SJSA1 (cell line): ENCODE measurements around the gene ATPAF1. TPM values are rescaled to one million over a fixed set of nuclear protein-coding genes. Genes with fewer than 3 reads are reported as not detected.

Experiments used
- DNase-seq, 2 experiments: peaks; one replicate each; pipeline ENCODE4 v3.0.0-alpha.2; 2015 to 2020; ENCODE audit warnings: low spot score in 2 of 2, low read depth in 1 of 2
- H3K27ac ChIP-seq: fragments of 250-450 bp; sonication (Bioruptor Pico); 2 replicates; pipeline ENCODE4 v1.5.1; 2020; ENCODE audit warnings: mild to moderate bottlenecking, moderate library complexity
- H3K27me3 ChIP-seq: fragments of 250-450 bp; sonication (Bioruptor Pico); replicated peaks from 2 replicates; pipeline ENCODE4 v1.5.1; 2020; ENCODE audit warnings: mild to moderate bottlenecking, moderate library complexity
- H3K36me3 ChIP-seq: fragments of 250-450 bp; sonication (Bioruptor Pico); 2 replicates; pipeline ENCODE4 v1.5.1; 2020; ENCODE audit warnings: mild to moderate bottlenecking
- H3K4me1 ChIP-seq: fragments of 250-450 bp; sonication (Bioruptor Pico); replicated peaks from 2 replicates; pipeline ENCODE4 v1.6.1; 2021; ENCODE audit warnings: mild to moderate bottlenecking
- H3K4me3 ChIP-seq: fragments of 250-450 bp; sonication (Bioruptor Pico); 2 replicates; pipeline ENCODE4 v1.5.1; 2020; ENCODE audit warnings: mild to moderate bottlenecking
- H3K9me3 ChIP-seq: fragments of 250-450 bp; sonication (Bioruptor Pico); replicated peaks from 2 replicates; pipeline ENCODE4 v1.5.1; 2020; ENCODE audit warnings: mild to moderate bottlenecking
- total RNA-seq: library from RNA; depleted of rRNA; stranded (reverse); fragments of >200 nt; shearing (Covaris generic); gene quantifications from 2 replicates; pipeline ENCODE4 v1.2.3, GENCODE V29; 2014

Gene ATPAF1
- total RNA-seq, 1 experiment from 2014 or later = 63.2 TPM

DNA sequence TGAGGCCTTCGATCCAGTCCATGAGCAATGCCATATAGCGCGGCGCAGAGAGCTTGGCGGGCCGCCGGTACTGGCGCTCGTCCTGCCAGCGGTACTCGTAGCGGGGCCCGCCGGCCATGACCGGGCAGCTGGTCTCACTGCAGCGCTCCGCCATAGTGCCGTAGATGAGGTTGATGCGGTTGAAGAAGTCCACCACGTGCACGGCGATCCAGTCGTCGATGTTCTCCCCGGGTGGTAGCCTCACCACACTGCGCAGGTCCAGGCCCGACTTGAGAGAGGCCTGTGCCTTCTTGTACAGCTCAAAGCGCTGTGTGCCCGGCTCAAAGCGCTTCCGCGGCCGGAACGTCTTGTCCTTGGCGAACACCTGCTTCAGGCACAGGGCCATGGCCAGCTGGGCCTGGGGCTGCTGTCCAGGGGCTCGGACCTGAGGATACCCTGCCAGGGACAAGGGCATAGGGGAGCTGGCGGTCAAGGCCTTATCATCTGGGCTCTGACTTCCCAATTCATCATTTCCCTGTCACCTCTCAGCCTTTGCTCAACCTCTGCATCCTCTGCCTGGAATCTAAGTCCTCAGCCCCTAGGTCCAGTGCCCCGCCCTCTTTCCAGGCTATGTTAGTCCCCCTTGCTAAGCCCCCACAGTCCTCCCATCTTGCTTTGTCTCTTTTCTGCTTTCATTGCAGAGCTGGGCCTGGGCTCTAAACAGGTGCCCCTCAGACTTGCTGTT lies 55.1 kb downstream of the ATPAF1 start:
- peaks cover 26% of the 10 kb centered on the region for H3K4me1 ChIP-seq
- no peaks in the 10 kb centered on the region for H3K9me3 ChIP-seq
- H3K27ac ChIP-seq = no peak overlapping the region
- H3K4me3 ChIP-seq = no peak overlapping the region
- H3K36me3 ChIP-seq = peaks cover 28% of the 10 kb centered on the region
- no peak for DNase-seq
- no peaks in the 10 kb centered on the region for H3K27me3 ChIP-seq

DNA sequence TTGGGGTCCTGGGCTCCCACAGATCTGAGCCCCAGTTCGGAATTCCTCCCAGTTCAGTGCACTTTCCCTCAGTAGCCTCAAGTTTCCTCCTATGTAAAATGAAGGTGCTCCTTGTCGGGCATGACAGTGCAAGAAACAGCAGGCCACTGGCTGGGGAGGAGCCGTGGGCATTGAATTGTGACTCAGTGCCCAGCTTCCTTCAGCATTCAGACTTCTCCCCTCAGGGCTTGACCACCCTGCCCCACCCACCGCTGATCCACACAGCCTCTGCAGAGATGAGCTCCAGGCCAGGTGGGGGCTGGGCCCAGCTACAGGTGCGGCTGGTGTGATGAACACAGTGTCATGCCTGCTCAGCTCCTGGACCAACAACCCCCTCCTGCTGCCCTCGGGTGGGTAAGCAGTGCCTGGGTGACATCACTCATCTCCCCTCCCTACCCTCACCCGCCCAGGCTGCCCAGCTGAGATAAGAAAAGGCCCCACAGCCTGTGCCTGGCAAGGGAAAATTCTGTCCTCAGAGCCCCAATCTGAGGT lies 56.4 kb downstream of the ATPAF1 start:
- H3K4me1 ChIP-seq = peaks cover 18% of the 10 kb centered on the region
- DNase-seq = peak; percentile 20 to 67
- H3K27ac ChIP-seq = peak overlapping the region; percentile 58
- H3K9me3 ChIP-seq = no peaks in the 10 kb centered on the region
- H3K27me3 ChIP-seq = no peaks in the 10 kb centered on the region
- peaks cover 31% of the 10 kb centered on the region for H3K36me3 ChIP-seq
- H3K4me3 ChIP-seq = no peak overlapping the region

DNA sequence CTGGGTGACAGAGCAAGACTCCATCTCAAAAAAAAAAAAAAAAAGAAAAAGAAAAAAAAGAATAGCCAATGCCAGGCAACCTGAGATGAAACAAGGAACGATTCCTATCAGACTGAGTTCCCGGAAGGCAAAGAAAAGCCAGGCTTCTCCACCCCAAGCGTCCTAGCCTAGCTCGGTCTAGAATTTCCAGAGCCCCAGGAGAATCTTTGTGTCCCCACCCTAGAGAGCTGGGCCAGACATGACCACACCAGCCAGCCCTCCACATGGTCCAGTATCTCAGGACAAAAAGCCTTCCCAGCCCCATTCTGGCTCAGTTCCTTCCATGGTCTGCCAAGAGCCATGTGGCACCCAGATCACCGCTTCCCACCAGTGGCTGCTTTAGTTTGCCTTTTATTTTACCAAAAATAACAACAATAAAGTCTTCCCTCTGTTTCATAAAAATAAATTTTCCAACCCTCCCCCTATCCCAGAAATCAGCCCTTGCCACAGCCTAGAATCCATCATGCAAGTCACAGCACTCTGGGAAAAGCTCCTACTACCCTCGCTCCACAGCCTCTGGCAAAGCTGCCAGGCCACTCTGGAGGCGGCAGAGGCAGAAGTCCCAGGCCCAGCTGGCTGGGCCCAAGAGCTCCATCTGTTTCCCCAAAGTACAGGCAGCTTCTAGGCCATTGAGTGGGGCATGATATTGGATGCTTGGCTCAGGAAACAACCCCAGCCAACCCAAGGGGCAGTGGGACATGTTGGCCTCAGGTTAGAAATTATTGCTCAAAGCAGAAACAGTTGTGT lies 60.6 kb downstream of the ATPAF1 start:
- Histone ChIP-seq H3K4me3 (no peak overlapping the region), H3K9me3 (no peaks in the 10 kb centered on the region), H3K27me3 (no peaks in the 10 kb centered on the region), H3K27ac (no peak overlapping the region), H3K4me1 (peaks cover 18% of the 10 kb centered on the region), H3K36me3 (peaks cover 27% of the 10 kb centered on the region)
- no peak for DNase-seq

DNA sequence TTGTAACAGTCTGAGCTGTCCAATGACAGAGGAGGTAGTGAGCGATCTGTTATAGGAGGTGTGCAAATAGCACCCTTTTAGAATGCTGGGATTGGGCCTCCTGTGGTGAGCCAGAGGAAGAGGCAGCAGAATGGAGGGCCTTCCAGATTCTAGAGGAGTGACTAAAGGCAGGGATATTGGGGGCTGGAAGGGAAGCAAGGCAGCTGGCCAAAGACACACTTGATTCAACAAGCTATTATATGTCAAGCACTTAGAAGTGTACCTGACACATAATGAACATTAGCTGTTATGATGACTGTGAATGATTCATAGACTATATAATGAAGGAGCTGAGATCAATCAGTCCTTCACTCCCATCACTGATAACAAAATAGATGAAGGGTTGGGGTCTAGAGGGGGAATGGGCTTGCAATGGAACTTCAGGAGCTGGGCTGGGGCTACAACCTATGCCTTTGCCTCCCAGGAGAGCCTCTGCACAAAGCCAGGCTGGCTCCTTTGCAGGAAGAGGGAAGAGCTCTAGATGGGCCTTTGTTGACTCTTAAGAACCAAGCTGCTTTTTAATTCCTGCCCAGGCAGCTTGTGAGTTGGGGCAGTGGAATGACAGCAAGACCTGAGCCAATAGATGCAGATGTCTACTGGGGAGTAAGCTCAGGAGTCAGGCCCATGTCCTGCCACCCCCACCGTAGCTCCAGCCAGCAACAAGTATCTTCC lies 61.8 kb downstream of the ATPAF1 start:
- no peak overlapping the region for H3K27ac ChIP-seq
- H3K36me3 ChIP-seq = peaks cover 22% of the 10 kb centered on the region
- no peaks in the 10 kb centered on the region for H3K27me3 ChIP-seq
- H3K4me3 ChIP-seq = no peak overlapping the region
- no peak for DNase-seq
- H3K4me1 ChIP-seq = peaks cover 10% of the 10 kb centered on the region
- no peaks in the 10 kb centered on the region for H3K9me3 ChIP-seq

DNA sequence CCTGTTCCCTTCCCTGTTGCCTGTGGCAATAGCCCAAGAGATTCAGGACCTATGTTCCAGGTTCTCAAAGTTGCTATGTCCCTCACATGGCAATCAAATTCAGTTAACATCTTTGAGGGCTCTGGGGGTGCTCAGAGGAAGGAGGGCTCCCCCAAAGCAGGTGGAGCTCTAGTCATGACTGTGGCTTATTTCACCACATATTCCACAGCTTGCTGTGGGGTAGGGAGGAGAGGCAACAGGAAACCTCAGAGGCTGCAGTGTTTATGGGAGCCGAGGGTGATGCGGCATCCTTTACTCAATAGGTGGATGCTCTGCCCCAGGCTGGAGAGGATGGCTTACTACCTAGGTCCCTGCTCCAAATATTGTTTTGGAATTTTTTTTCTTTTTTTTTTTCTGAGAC lies 62.9 kb downstream of the ATPAF1 start:
- Histone ChIP-seq H3K9me3 (no peaks in the 10 kb centered on the region), H3K4me3 (no peak overlapping the region)

DNA sequence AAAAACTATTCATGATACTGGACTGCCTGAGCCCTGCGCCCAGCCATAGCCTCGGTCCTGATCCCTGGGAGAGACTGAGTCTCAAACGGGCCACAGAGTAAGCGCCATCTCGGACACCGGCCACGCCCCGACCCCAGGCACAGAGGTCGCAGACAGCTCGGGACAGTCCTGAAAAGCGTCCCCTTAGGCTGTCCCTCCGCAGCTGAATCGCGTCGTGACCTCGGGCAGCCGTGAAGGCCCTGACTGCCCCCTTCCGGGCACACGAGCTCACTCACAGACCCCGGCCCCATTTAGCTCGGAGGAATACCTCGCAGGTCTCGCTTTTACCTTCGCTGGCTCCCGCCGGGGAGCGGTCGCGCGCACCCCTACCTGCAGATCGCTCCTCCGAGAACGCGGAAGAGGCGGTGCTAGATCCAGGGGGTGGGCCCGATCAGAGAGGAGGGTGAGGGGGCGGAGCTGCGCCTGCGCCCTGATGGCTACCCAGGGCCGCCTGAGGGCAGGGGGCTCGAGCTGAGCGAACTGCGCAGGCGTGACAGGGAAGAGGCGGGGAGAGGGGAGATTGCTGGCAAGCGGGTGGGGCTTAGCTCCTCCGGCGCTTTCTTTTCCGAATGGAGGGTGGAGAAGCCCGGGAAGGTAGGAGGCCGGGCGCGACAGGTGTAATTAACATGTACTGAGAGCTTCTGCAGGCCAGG lies 64.2 kb downstream of the ATPAF1 start, which contains the start of gene MKNK1:
Gene MKNK1, minus strand, starts transcription at position 411 of the 692 bp plus-strand sequence. CDS start 20,941 bp downstream, outside the sequence.
- Histone ChIP-seq H3K36me3 (peaks cover 15% of the 10 kb centered on the region), H3K4me1 (peaks cover 14% of the 10 kb centered on the region), H3K9me3 (no peaks in the 10 kb centered on the region), H3K27me3 (no peaks in the 10 kb centered on the region), H3K4me3 (peak within 1 kb of the TSS; percentile 79), H3K27ac (no peak within 1 kb of the TSS)
- peak; percentile 95 to 96 for DNase-seq

More for the DNA sequence above, 62.9 kb downstream of the ATPAF1 start:
- Histone ChIP-seq H3K36me3 (peaks cover 22% of the 10 kb centered on the region), H3K27ac (no peak overlapping the region), H3K27me3 (no peaks in the 10 kb centered on the region), H3K4me1 (peaks cover 10% of the 10 kb centered on the region)
- DNase-seq = no peak

DNA sequence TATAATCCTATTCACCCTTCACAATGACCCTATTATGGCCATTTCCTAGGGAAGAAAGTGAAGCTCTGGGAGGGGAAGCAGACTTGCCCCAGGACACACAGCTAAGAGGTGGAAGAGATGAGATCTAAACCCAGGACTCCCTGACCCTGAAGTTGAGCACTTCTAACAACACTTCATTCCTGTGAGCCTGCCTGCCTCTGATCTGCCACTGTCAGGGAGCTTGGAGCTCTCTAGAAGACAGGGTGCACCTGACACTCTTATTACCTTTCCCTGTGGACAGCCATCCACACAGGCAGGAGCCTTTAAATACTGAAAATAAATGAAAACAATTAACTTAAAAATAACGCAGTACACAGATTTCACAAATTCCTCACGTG lies 64.7 kb downstream of the ATPAF1 start:
- Histone ChIP-seq H3K27me3 (no peaks in the 10 kb centered on the region), H3K4me1 (peaks cover 14% of the 10 kb centered on the region), H3K36me3 (peaks cover 10% of the 10 kb centered on the region), H3K27ac (no peak overlapping the region), H3K4me3 (peak overlapping the region; percentile 79), H3K9me3 (no peaks in the 10 kb centered on the region)
- DNase-seq = peak in 1 of 2 experiments; percentile 13

DNA sequence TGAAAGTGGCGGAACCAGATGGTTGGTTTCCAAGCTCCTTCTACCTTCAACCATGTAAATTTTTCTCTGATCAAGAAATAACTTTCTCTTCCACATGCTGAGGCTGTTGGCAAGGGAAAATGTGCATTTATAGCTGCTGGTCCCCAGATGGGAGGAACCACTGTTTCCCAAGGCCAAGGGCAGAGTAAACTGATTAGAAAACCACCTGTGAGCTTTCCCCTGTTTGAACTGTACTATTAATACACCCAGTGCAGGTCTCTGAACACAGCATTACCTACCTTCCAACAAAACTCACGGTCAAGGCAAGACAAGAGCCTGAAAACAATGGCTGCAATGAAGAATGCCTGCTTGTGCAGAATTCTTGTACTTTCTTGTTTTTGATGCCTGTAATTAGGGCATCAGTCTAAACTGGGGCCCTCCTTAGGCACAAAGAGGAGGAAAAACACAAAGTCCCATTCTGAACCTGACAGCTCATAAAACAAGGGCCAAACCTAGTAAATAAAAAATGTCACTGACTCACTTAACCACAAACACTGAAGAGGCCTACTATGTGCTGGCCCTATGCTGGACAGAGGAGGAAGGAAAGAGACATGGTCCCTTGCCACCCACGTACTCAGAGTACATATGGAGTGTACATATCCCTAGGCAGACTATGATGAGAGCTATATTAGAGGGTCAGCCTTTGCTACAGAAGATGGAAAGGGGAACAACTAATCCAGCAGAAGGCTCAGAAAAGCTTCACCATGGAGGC lies 66.7 kb downstream of the ATPAF1 start:
- DNase-seq = no peak
- H3K4me3 ChIP-seq = no peak overlapping the region

DNA sequence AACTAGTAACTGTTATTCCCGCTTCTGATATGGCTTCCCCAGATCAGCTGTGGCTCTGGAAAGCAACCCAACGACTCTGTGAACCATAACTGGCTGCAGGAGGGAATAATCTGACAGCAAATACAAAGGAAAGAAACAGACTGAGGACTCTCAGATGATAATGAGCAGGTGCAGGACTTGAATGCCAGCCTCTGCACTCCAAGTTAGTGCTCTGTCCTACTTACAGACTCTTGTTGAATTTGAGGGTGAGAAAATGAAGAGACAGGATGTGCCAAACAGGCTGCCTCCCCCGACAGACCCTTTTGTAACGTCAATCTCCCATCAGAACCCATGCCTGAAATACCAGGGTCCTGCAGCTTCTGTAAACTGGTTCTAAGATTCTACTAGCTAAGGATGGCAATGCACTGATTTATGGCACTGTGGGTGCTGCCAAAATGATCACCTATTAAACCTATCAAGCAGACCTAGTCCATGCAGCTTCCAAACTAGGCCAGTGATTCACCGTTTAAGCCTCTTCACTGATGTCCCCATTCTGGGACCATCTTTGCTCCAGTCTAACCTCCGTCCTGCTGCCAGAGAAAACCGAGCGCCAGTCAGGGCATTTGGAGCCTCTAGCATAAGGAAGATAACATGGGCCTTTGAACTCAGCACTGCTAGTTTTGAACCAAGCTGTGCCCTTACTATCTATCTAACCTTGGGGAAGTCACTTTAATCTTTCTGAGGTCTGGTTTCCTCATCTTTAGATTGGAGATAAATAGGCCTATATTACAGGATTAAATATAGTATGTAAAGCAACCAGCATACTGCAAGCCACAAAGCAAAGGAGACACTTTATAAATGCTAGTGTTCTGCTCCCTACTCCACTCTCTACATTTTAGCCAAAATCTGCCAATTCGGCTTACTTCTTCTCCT lies 68.8 kb downstream of the ATPAF1 start:
- peaks cover 14% of the 10 kb centered on the region for H3K4me1 ChIP-seq
- H3K9me3 ChIP-seq = no peaks in the 10 kb centered on the region
- peaks cover 6% of the 10 kb centered on the region; the same call in 1 of the 2 replicates for H3K36me3 ChIP-seq
- no peak overlapping the region for H3K27ac ChIP-seq
- DNase-seq = no peak
- H3K27me3 ChIP-seq = no peaks in the 10 kb centered on the region
- H3K4me3 ChIP-seq = no peak overlapping the region

More for the DNA sequence above, 66.7 kb downstream of the ATPAF1 start:
- peaks cover 5% of the 10 kb centered on the region; the same call in 1 of the 2 replicates for H3K36me3 ChIP-seq
- H3K27ac ChIP-seq = no peak overlapping the region
- H3K27me3 ChIP-seq = no peaks in the 10 kb centered on the region
- H3K4me1 ChIP-seq = peaks cover 14% of the 10 kb centered on the region
- no peaks in the 10 kb centered on the region for H3K9me3 ChIP-seq

DNA sequence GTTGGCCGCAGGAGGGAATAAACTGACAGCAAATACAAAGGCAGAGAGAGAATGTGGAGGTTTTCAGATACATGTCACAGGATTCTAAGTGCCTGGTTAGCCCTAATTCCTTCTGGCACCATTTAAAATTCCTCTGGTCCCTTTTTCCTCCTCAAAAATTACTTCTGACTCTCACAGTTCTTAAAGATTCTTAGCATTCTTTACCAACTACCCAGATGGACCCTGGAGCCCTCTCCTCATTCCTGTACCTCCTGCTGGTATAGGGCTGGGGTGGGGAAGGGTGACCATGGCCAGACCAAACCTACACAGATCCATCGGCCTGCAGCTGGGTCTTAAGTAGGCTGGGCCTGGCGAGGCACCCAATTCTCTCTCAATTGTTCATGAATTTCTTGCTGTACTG lies 71.3 kb downstream of the ATPAF1 start:
- no peak for DNase-seq
- peaks cover 6% of the 10 kb centered on the region for H3K4me1 ChIP-seq
- H3K9me3 ChIP-seq = no peaks in the 10 kb centered on the region
- H3K36me3 ChIP-seq = peaks cover 26% of the 10 kb centered on the region
- no peak overlapping the region for H3K27ac ChIP-seq
- no peak overlapping the region for H3K4me3 ChIP-seq
- H3K27me3 ChIP-seq = no peaks in the 10 kb centered on the region

DNA sequence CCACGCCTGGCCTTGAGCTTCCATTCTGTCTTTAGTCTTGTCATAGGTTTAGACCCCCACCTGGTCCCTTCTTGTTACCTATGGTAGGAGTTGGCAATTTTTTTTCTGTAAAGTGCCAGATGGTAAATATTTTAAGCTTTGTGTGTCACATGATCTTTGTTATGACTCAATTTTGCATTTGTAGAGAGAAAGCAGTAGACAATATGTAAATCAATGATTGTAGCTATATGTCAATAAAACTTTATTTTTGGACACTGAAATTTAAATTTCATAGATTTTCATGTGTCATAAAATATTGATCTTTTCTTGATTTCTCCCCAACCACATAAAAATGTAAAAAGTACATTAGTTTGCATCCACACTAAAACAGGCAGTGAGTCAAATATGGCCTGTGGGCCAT lies 72.1 kb downstream of the ATPAF1 start:
- Histone ChIP-seq H3K27ac (no peak overlapping the region), H3K9me3 (no peaks in the 10 kb centered on the region), H3K27me3 (no peaks in the 10 kb centered on the region), H3K4me1 (peaks cover 6% of the 10 kb centered on the region), H3K4me3 (no peak overlapping the region), H3K36me3 (peaks cover 29% of the 10 kb centered on the region)
- no peak for DNase-seq

DNA sequence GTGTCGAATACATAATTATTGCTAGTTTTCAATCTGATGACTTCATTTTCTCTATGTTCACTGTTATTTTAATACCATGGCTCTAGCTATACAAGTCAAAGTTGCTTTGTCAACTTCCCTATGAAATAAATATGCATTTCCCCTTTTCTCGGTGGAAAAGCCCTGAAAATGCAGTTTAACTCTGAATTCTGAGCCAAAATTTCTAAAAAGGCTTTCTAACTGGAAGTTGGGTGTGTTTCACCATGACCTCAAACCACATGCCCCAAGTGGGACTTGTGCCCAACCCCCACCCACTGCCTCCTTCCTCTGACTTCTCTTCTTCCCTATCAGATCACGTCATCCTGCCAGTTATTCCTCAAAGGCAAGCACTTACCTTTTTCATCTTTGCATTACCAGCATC lies 73.0 kb downstream of the ATPAF1 start:
- Histone ChIP-seq H3K36me3 (peaks cover 38% of the 10 kb centered on the region), H3K9me3 (no peaks in the 10 kb centered on the region), H3K27ac (no peak overlapping the region), H3K4me1 (peaks cover 2% of the 10 kb centered on the region), H3K4me3 (no peak overlapping the region), H3K27me3 (no peaks in the 10 kb centered on the region)
- no peak for DNase-seq
